NCI-H2081 treated with DMSO at 0.1 percent for 48 hours (cell line): ENCODE measurements around the gene MRPL28.
"Not testable (repeated sequence)": the region's sequence is repeated elsewhere in the genome, so short reads cannot be mapped to it uniquely, and the experiment has no call there.

Source experiments
- DNase-seq: peaks from one replicate; lab custom pipeline; 2025; lab: John Stamatoyannopoulos, UW

MRPL28 gene

GRCh38 chr16:337975-338575 is 32.3 kb downstream of the MRPL28 start:
- DNase-seq: no peak

GRCh38 chr16:337437-337836 is 32.9 kb downstream of the MRPL28 start:
- no peak for DNase-seq

GRCh38 chr16:336269-336668 is 34.1 kb downstream of the MRPL28 start:
- no peak for DNase-seq

GRCh38 chr16:334861-335632 is 35.3 kb downstream of the MRPL28 start:
- DNase-seq: not testable (repeated sequence)

GRCh38 chr16:334164-334832 is 36.0 kb downstream of the MRPL28 start:
- not testable (repeated sequence) for DNase-seq

- no peak for DNase-seq
Observed at GRCh38 chr16:333406-334094, 36.8 kb downstream of the MRPL28 start.

GRCh38 chr16:331181-331814 is 39.0 kb downstream of the MRPL28 start:
- not testable (repeated sequence) for DNase-seq

GRCh38 chr16:330741-331140 is 39.6 kb downstream of the MRPL28 start:
- no peak for DNase-seq

GRCh38 chr16:325375-326145 is 44.8 kb downstream of the MRPL28 start:
- DNase-seq: no peak

- no peak for DNase-seq
Observed at GRCh38 chr16:324451-325334, 45.6 kb downstream of the MRPL28 start.

GRCh38 chr16:324201-324450 is 46.2 kb downstream of the MRPL28 start:
- no peak for DNase-seq

- no peak for DNase-seq
Observed at GRCh38 chr16:322476-323143, 47.7 kb downstream of the MRPL28 start.

- no peak for DNase-seq
Observed at GRCh38 chr16:321532-321931, 48.8 kb downstream of the MRPL28 start.

GRCh38 chr16:320206-320605 is 50.1 kb downstream of the MRPL28 start:
- no peak for DNase-seq

GRCh38 chr16:318628-319027 is 51.7 kb downstream of the MRPL28 start:
- no peak for DNase-seq

GRCh38 chr16:317583-317982 is 52.8 kb downstream of the MRPL28 start:
- no peak for DNase-seq
